Measurements from ENCODE around the gene ZNF277. TPM values are rescaled to one million over a fixed set of nuclear protein-coding genes. Genes with fewer than 3 reads are reported as not detected.

The ZNF277 gene
- total RNA-seq, 4 donors from 2014 or later, result 19.2 to 45.6 (median 32.8) TPM

DNA sequence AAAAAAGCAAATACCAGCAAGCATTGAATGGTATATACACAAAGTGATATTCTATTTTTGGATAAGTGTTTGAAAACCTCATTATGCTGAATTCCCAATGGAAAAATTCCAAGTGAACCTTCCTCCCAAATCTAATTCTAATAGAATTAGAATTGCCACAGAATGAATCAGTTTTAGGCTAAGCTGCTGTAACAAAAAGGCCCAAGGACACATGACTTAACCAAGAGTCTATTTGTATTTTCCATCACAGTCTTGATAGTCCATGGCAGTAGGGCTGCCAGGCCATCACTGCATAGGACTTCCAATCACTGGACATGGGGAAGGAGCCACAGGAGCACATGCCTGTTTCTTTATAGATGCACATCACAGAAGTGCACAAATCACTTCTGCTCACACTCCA is 152.6 kb downstream of the ZNF277 start:
- no peak overlapping the region for H3K4me3 ChIP-seq (ENCODE audit: low read depth, poor library complexity, severe bottlenecking)
- no peak for TF ChIP-seq POLR2A (IDR thresholded peaks at IDR 0.05)
- TF ChIP-seq, protein P1, sequence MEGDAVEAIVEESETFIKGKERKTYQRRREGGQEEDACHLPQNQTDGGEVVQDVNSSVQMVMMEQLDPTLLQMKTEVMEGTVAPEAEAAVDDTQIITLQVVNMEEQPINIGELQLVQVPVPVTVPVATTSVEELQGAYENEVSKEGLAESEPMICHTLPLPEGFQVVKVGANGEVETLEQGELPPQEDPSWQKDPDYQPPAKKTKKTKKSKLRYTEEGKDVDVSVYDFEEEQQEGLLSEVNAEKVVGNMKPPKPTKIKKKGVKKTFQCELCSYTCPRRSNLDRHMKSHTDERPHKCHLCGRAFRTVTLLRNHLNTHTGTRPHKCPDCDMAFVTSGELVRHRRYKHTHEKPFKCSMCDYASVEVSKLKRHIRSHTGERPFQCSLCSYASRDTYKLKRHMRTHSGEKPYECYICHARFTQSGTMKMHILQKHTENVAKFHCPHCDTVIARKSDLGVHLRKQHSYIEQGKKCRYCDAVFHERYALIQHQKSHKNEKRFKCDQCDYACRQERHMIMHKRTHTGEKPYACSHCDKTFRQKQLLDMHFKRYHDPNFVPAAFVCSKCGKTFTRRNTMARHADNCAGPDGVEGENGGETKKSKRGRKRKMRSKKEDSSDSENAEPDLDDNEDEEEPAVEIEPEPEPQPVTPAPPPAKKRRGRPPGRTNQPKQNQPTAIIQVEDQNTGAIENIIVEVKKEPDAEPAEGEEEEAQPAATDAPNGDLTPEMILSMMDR (IDR thresholded peaks at IDR 0.05), result no peak
- intact Hi-C loops (cut with DNase I; ENCODE audit: low total_unique reads), result no loop called here
- no peak for DNase-seq (ENCODE audit: low spot score in 2 of 2)

GRCh38 chr7:112360681-112361080 is 154.2 kb downstream of the ZNF277 start:
- intact Hi-C loops (cut with DNase I; ENCODE audit: low total_unique reads), result no loop called here
- H3K4me3 ChIP-seq (ENCODE audit: low read depth, poor library complexity, severe bottlenecking), result no peak overlapping the region
- no peak for DNase-seq (ENCODE audit: low spot score in 2 of 2)
- 55 to 63% methylated on average over 8 of the region's 8 CpGs for WGBS, 2 donors
- TF ChIP-seq, protein P1 (IDR thresholded peaks at IDR 0.05), result no peak
- no peak for TF ChIP-seq POLR2A (IDR thresholded peaks at IDR 0.05)

- intact Hi-C loops (cut with DNase I; ENCODE audit: low total_unique reads), result no loop called here
- DNase-seq (ENCODE audit: low spot score in 2 of 2), result no peak
- WGBS, 2 donors, result 56 to 69% methylated on average over 3 of the region's 3 CpGs
These were observed 154.7 kb downstream of the ZNF277 start for GRCh38 chr7:112361154-112361553.

GRCh38 chr7:112362053-112362650 is 155.7 kb downstream of the ZNF277 start:
- TF ChIP-seq, protein P1 (IDR thresholded peaks at IDR 0.05), result no peak
- no peak for TF ChIP-seq POLR2A (IDR thresholded peaks at IDR 0.05)
- H3K4me3 ChIP-seq (ENCODE audit: low read depth, poor library complexity, severe bottlenecking), result no peak overlapping the region
- intact Hi-C loops (cut with DNase I; ENCODE audit: low total_unique reads), result no loop called here
- DNase-seq (ENCODE audit: low spot score in 2 of 2), result no peak
- 91% methylated on average over 2 of the region's 2 CpGs for WGBS, 2 donors

More at GRCh38 chr7:112361154-112361553, 154.7 kb downstream of the ZNF277 start:
- H3K4me3 ChIP-seq (ENCODE audit: low read depth, poor library complexity, severe bottlenecking), result no peak overlapping the region
- TF ChIP-seq, protein P1 (IDR thresholded peaks at IDR 0.05), result no peak
- TF ChIP-seq POLR2A (IDR thresholded peaks at IDR 0.05), result no peak

DNA sequence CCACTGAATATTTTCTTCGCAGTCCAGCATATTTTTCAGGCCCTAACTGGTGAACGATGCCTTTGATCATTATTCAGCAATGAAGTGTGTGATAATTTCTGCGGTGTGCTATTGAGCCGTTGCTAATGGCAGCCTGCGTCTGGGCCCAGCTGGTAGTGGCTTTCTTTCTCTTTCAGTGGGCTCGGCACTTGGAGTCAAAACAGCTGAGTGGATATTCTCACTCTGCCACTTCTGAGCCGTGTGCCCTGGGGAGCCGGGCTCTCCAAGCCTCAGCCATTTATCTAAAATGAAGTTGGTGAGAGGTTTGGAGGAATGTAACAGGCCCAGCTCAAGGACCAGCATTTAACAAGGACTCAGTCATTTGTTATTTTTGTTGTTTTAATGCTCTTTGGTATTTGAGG is 156.2 kb downstream of the ZNF277 start:
- TF ChIP-seq, protein P1 (IDR thresholded peaks at IDR 0.05), result no peak
- TF ChIP-seq POLR2A (IDR thresholded peaks at IDR 0.05), result no peak
- 66 to 77% methylated on average over 8 of the region's 8 CpGs for WGBS, 2 donors
- intact Hi-C loops (cut with DNase I; ENCODE audit: low total_unique reads), result no loop called here
- no peak for DNase-seq (ENCODE audit: low spot score in 2 of 2)
- no peak overlapping the region for H3K4me3 ChIP-seq (ENCODE audit: low read depth, poor library complexity, severe bottlenecking)

DNA sequence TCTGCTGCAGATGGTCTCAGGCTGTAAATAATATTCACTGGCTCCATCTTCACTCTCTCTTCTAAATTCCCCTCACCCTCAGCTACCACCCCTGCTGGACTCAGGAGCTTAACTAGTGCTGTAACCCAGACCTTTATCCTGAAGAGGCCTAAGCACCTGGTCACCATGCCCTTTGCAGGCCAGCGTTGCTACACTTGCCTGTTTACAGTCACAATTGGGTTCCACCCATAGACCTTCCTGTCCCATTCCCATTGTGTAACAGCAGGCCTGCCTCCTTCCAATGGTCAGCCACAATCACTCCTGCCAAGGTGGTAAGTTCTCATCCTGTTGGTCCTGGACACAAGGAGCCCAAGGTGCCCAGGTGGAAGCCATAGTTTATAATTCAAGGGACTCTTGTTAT is 157.9 kb downstream of the ZNF277 start:
- WGBS, 2 donors, result 81 to 83% methylated on average over 1 of the region's 1 CpG
- no peak for DNase-seq (ENCODE audit: low spot score in 2 of 2)
- no peak overlapping the region for H3K4me3 ChIP-seq (ENCODE audit: low read depth, poor library complexity, severe bottlenecking)
- intact Hi-C loops (cut with DNase I; ENCODE audit: low total_unique reads), result no loop called here
- TF ChIP-seq, protein P1 (IDR thresholded peaks at IDR 0.05), result no peak
- TF ChIP-seq POLR2A (IDR thresholded peaks at IDR 0.05), result no peak
